ENCODE data around the gene RABEP2.
A peak's percentile ranks its signal among the peaks of the same experiment; 100 is the strongest.
"Not testable (repeated sequence)": the region's sequence is repeated elsewhere in the genome, so short reads cannot be mapped to it uniquely, and the experiment has no call there.

Gene RABEP2

DNA sequence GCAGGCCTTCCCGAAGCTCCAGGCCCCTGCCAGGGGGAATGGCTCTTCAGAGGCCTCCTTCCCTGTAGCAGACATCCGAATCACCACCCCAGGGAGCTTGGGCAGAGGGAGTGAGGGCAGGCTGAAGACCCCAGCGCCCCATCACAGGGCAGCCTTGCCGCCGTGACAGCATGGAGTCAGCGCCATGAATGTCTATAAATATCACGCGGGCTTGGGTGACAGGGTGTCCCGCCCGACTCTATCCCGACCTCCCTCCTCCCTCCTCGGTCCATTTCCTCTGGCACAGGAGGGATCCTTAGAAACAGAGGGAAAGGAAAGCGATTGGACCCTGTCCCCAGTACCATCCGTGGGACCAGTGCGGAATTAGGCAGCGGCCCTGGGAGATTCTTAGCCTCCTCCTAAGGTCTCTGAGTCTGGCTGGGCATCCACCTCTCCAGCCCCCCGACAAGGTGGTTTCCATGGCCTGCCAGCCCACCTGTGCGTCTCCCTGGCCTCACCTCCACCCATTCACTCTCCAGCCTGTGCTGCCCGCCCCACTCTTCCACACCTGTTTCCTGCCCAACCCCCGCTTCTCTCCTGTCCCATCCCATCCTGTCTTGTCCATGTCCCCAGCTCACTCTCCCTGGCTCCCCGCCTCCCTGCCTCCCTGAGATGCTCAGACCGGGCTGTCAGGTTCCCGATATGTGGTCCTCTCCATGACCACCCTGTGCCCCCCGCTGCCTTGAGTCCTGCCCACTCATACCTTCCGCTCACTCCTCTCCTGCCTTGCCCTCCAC lies 41.6 kb downstream of the RABEP2 start:
- TF ChIP-seq, protein P1, sequence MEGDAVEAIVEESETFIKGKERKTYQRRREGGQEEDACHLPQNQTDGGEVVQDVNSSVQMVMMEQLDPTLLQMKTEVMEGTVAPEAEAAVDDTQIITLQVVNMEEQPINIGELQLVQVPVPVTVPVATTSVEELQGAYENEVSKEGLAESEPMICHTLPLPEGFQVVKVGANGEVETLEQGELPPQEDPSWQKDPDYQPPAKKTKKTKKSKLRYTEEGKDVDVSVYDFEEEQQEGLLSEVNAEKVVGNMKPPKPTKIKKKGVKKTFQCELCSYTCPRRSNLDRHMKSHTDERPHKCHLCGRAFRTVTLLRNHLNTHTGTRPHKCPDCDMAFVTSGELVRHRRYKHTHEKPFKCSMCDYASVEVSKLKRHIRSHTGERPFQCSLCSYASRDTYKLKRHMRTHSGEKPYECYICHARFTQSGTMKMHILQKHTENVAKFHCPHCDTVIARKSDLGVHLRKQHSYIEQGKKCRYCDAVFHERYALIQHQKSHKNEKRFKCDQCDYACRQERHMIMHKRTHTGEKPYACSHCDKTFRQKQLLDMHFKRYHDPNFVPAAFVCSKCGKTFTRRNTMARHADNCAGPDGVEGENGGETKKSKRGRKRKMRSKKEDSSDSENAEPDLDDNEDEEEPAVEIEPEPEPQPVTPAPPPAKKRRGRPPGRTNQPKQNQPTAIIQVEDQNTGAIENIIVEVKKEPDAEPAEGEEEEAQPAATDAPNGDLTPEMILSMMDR (IDR thresholded peaks at IDR 0.05; ENCODE audit: low read depth, low read length) = no peak
- no peak overlapping the region for H3K4me3 ChIP-seq (ENCODE audit: low read depth, low read length)

DNA sequence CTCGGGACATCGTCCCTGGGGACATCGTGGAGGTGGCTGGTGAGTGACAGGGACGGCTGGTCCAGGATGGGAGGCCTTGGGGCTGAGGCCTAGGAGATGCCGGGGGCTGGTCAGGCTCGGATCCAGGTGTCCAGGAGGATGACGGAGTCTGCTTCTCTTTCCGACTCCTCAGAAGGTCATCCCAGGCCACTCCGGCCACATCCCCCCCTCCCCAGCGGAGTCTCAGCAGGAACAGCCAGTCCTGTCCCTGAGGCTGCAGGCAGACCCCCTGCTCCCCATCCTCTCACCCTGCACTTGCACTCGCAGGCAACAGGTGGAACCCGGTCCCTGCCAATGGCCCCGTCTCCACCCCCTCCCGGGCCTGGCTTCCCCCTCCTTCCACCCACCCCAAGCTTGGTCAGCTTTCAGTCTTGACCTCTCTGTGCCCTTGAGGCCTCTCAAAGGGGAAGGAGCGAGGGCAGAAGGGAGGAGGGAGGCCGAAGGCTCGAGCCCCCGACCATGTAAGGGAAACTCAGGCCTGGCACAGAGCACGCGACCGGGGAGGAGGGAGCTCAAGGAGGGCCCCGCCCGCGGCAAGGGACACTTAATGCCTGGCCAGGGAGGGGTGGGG lies 42.4 kb downstream of the RABEP2 start:
- TF ChIP-seq, protein P1 (IDR thresholded peaks at IDR 0.05; ENCODE audit: low read depth, low read length) = no peak
- no peak overlapping the region for H3K4me3 ChIP-seq (ENCODE audit: low read depth, low read length)

- H3K4me3 ChIP-seq (ENCODE audit: low read depth, low read length) = not testable (repeated sequence)
Measured at GRCh38 chr16:28881565-28881964, 43.5 kb downstream of the RABEP2 start.

DNA sequence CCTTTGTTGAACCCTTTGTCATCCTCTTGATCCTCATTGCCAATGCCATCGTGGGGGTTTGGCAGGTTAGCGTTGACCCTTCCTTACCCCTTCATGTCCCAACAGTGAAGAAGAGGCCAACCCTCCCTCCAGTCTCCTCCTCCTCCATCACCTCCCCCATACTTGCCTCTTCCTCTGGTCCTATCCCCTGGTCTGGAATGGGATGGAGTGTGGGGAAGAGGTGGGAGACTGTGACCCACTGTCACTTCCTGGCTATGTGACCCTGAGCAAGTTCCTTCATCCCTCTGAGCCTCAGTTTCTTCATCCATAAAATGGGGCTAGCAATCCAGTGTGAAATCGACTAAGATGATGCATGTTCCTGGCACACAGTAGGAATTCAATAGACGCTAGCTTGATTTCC lies 44.1 kb downstream of the RABEP2 start:
- TF ChIP-seq, protein P1 (IDR thresholded peaks at IDR 0.05; ENCODE audit: low read depth, low read length) = no peak
- H3K4me3 ChIP-seq (ENCODE audit: low read depth, low read length) = no peak overlapping the region

GRCh38 chr16:28880589-28880915 lies 44.5 kb downstream of the RABEP2 start:
- H3K4me3 ChIP-seq (ENCODE audit: low read depth, low read length) = peak overlapping the region; percentile 79

GRCh38 chr16:28879841-28880588 lies 45.0 kb downstream of the RABEP2 start:
- TF ChIP-seq, protein P1 (IDR thresholded peaks at IDR 0.05; ENCODE audit: low read depth, low read length) = no peak
- H3K4me3 ChIP-seq (ENCODE audit: low read depth, low read length) = peak overlapping the region; percentile 79

More at GRCh38 chr16:28880589-28880915, 44.5 kb downstream of the RABEP2 start:
- TF ChIP-seq, protein P1 (IDR thresholded peaks at IDR 0.05; ENCODE audit: low read depth, low read length) = no peak

- TF ChIP-seq, protein P1 (IDR thresholded peaks at IDR 0.05; ENCODE audit: low read depth, low read length) = no peak
- peak overlapping the region; percentile 79 for H3K4me3 ChIP-seq (ENCODE audit: low read depth, low read length)
Measured at GRCh38 chr16:28879261-28879840, 45.7 kb downstream of the RABEP2 start.

Data from WI38 (cell line).